ENCODE results near the gene IL17RA.
"Not testable (repeated sequence)": the region's sequence is repeated elsewhere in the genome, so short reads cannot be mapped to it uniquely, and the experiment has no call there.

DNA sequence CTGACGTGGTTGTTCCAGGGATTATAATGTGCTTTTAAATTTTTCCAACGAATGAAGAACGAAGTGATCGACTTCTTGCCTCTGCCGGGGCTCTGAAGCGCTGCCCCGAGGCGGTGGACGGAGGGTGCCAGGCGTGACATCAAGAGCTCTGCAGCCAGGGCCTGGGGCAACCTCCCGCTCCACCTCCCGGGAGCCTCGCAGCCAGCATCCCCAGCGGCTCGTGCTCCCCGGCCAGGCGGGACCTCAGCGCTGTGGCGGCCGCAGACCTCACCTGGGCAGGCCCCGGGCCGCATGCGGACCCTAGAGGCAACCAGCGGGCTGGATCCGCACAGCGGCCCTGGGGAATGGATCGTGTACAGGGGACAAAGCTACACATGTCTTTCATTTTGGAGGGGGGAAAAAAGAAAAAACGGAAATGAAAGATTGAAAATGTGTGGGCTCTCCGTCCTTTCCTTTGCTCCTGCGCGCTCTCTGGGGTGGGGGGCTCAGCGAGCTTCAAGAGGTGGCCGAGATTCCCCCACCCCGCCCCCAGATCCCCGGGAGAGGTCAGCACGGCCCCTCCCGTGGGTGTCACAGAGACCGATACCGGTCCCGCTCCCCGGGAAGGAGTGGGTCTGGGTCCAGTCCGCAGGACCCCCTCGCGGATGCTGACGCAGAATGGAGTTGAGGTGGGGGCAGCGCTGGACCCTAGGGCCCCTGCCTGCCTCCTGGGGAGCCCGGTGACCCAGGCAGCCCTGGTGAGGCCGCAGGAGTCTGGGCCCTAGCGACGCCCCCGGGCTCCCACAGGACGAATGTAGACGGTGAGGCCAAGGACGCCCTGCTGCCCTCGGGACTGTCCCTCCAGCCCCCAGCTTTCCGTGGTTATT is 48.6 kb upstream of the IL17RA start:
- TF ChIP-seq, protein P1, sequence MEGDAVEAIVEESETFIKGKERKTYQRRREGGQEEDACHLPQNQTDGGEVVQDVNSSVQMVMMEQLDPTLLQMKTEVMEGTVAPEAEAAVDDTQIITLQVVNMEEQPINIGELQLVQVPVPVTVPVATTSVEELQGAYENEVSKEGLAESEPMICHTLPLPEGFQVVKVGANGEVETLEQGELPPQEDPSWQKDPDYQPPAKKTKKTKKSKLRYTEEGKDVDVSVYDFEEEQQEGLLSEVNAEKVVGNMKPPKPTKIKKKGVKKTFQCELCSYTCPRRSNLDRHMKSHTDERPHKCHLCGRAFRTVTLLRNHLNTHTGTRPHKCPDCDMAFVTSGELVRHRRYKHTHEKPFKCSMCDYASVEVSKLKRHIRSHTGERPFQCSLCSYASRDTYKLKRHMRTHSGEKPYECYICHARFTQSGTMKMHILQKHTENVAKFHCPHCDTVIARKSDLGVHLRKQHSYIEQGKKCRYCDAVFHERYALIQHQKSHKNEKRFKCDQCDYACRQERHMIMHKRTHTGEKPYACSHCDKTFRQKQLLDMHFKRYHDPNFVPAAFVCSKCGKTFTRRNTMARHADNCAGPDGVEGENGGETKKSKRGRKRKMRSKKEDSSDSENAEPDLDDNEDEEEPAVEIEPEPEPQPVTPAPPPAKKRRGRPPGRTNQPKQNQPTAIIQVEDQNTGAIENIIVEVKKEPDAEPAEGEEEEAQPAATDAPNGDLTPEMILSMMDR (IDR thresholded peaks at IDR 0.05) = not testable (repeated sequence)
- not testable (repeated sequence) for TF ChIP-seq POLR2A (IDR thresholded peaks at IDR 0.05)
